GM21360 (cell line): Measurements from ENCODE around the gene GAK.

Experiments used
- ATAC-seq: cut with Tn5 transposase; IDR thresholded peaks from one replicate; pipeline ENCODE4 v1.9.1; 2021; ENCODE audit warnings: mild to moderate bottlenecking, moderate library complexity; ENCODE audit not compliant: unreplicated experiment

GAK gene

GRCh38 chr4:892780-893179 lies 39.3 kb downstream of the GAK start:
- no peak for ATAC-seq

- ATAC-seq, result no peak
These were observed 40.4 kb downstream of the GAK start for GRCh38 chr4:891747-892146.

- ATAC-seq, result no peak
These were observed 42.0 kb downstream of the GAK start for GRCh38 chr4:890036-890695.

- ATAC-seq, result no peak
These were observed 42.6 kb downstream of the GAK start for GRCh38 chr4:889516-889915.

- ATAC-seq, result no peak
These were observed 44.1 kb downstream of the GAK start for GRCh38 chr4:888029-888428.

- no peak for ATAC-seq
These were observed 44.9 kb downstream of the GAK start for GRCh38 chr4:887034-887763.

- ATAC-seq, result no peak
These were observed 45.9 kb downstream of the GAK start for GRCh38 chr4:886244-886643.

GRCh38 chr4:885353-885752 lies 46.8 kb downstream of the GAK start:
- ATAC-seq, result no peak

- no peak for ATAC-seq
These were observed 47.2 kb downstream of the GAK start for GRCh38 chr4:884896-885295.

GRCh38 chr4:884259-884658 lies 47.9 kb downstream of the GAK start:
- ATAC-seq, result no peak

- no peak for ATAC-seq
These were observed 48.6 kb downstream of the GAK start for GRCh38 chr4:883377-884095.

GRCh38 chr4:882646-883045 lies 49.5 kb downstream of the GAK start:
- ATAC-seq, result no peak

- no peak for ATAC-seq
These were observed 50.4 kb downstream of the GAK start for GRCh38 chr4:881709-882108.

- ATAC-seq, result no peak
These were observed 51.3 kb downstream of the GAK start for GRCh38 chr4:880684-881405.

- ATAC-seq, result no peak
These were observed 52.4 kb downstream of the GAK start for GRCh38 chr4:879729-880077.

- ATAC-seq, result no peak
These were observed 53.1 kb downstream of the GAK start for GRCh38 chr4:878796-879728.

GRCh38 chr4:877502-877901 lies 54.6 kb downstream of the GAK start:
- ATAC-seq, result no peak

GRCh38 chr4:876780-877179 lies 55.3 kb downstream of the GAK start:
- no peak for ATAC-seq

GRCh38 chr4:875818-876423 lies 56.2 kb downstream of the GAK start:
- no peak for ATAC-seq
